OCI-LY7 (cell line): ENCODE data around the gene PRKAA1. TPM values are rescaled to one million over a fixed set of nuclear protein-coding genes. Genes with fewer than 3 reads are reported as not detected.

Experiments
- BruUV-seq: library from RNA; stranded (reverse); fragments of 400-500 nt; replicated peaks from 2 replicates; lab custom pipeline; 2021; lab: Mats Ljungman, UMichigan
- CTCF ChIA-PET: fragments of 300-600 bp; sonication (Branson Sonifier 250); formaldehyde crosslinking; loops from one replicate; lab custom pipeline; 2022; ENCODE audit warnings: antibody characterized with exemption; ENCODE audit not compliant: unreplicated experiment; lab: Charles Lee
- POLR2A ChIA-PET: fragments of 300-600 bp; sonication (Branson Sonifier 250); formaldehyde crosslinking; loops from one replicate; lab custom pipeline; 2022; ENCODE audit warnings: antibody characterized with exemption; lab: Charles Lee
- DNase-seq: peaks from one replicate; pipeline ENCODE4 v3.0.0-alpha.2; 2015; ENCODE audit warnings: low spot score
- H2AFZ ChIP-seq: fragments of 200-600 bp; sonication (generic), shearing (Covaris generic); 2 replicates; pipeline ENCODE4 v1.6.1; 2014; ENCODE audit warnings: mild to moderate bottlenecking, antibody characterized with exemption, low read length, moderate library complexity
- H3K27ac ChIP-seq: fragments of 200-600 bp; sonication (generic); 2 replicates; pipeline ENCODE4 v1.5.1; 2014; ENCODE audit warnings: mixed run types, low read depth, mild to moderate bottlenecking, moderate library complexity, low read length, inconsistent platforms; ENCODE audit not compliant: poor library complexity, severe bottlenecking
- H3K36me3 ChIP-seq: fragments of 200-600 bp; sonication (generic); 2 replicates; pipeline ENCODE4 v1.6.1; 2014; ENCODE audit warnings: mild to moderate bottlenecking, antibody characterized with exemption, low read length, moderate library complexity, mixed read lengths; ENCODE audit not compliant: insufficient read depth
- H3K4me1 ChIP-seq: fragments of 200-600 bp; sonication (generic); 2 replicates; pipeline ENCODE4 v1.5.1; 2014; ENCODE audit warnings: mild to moderate bottlenecking, low read length; ENCODE audit not compliant: insufficient read depth, poor library complexity, severe bottlenecking
- H3K4me2 ChIP-seq: fragments of 200-600 bp; sonication (generic); 2 replicates; pipeline ENCODE4 v1.6.1; 2014; ENCODE audit warnings: mild to moderate bottlenecking, low read length
- H3K4me3 ChIP-seq: fragments of 200-600 bp; sonication (generic); 2 replicates; pipeline ENCODE4 v1.5.1; 2014; ENCODE audit warnings: mild to moderate bottlenecking, low read depth, low read length; ENCODE audit not compliant: poor library complexity, severe bottlenecking
- H3K79me2 ChIP-seq: fragments of 200-600 bp; sonication (generic); 2 replicates; pipeline ENCODE4 v1.6.1; 2016; ENCODE audit warnings: low read depth, mild to moderate bottlenecking, low read length, moderate library complexity, mixed read lengths; ENCODE audit not compliant: insufficient read depth
- H3K9me2 ChIP-seq: fragments of 200-600 bp; sonication (generic); 2 replicates; pipeline ENCODE4 v1.6.1; 2016; ENCODE audit warnings: mild to moderate bottlenecking, low read length, mixed read lengths; ENCODE audit not compliant: insufficient read depth
- H3K9me3 ChIP-seq: fragments of 200-600 bp; sonication (generic); 2 replicates; pipeline ENCODE4 v1.6.1; 2014; ENCODE audit warnings: mild to moderate bottlenecking, mixed run types, low read length, mixed read lengths
- H4K20me1 ChIP-seq: fragments of 200-600 bp; sonication (generic); 2 replicates; pipeline ENCODE4 v1.6.1; 2014; ENCODE audit warnings: mild to moderate bottlenecking, antibody characterized with exemption, low read length, moderate library complexity, mixed read lengths; ENCODE audit not compliant: insufficient read depth
- EZH2phosphoT487 ChIP-seq: fragments of 200-600 bp; sonication (generic); IDR thresholded peaks from 2 replicates; pipeline ENCODE4 v1.6.1; 2018; ENCODE audit warnings: low read depth, borderline replicate concordance, mild to moderate bottlenecking, mixed run types, antibody characterized with exemption, low read length, moderate library complexity, mixed read lengths
- intact Hi-C: fragments of 100-400 bp; cut with micrococcal nuclease; formaldehyde crosslinking; loops from one replicate; pipeline ENCODE4 v1.10.0; 2022; ENCODE audit not compliant: unreplicated experiment
- total RNA-seq, 2 experiments: library from RNA; depleted of rRNA in 1 of 2; stranded (reverse); fragments of >200 nt in 1 of 2; shearing (Covaris generic) in 1 of 2; gene quantifications; 2 replicates each; pipeline ENCODE4 v1.2.3, GENCODE V29; 2014 to 2022
- TF ChIP-seq, protein P1 (sequence below): fragments of 200-600 bp; sonication (generic); conservative IDR thresholded peaks from 2 replicates; pipeline ENCODE4 v1.5.1; 2014; ENCODE audit warnings: mild to moderate bottlenecking, antibody characterized with exemption, low read length, moderate library complexity, mixed read lengths

Gene PRKAA1
- total RNA-seq, 2 experiments from 2014 or later = 30.0 to 47.5 TPM

DNA sequence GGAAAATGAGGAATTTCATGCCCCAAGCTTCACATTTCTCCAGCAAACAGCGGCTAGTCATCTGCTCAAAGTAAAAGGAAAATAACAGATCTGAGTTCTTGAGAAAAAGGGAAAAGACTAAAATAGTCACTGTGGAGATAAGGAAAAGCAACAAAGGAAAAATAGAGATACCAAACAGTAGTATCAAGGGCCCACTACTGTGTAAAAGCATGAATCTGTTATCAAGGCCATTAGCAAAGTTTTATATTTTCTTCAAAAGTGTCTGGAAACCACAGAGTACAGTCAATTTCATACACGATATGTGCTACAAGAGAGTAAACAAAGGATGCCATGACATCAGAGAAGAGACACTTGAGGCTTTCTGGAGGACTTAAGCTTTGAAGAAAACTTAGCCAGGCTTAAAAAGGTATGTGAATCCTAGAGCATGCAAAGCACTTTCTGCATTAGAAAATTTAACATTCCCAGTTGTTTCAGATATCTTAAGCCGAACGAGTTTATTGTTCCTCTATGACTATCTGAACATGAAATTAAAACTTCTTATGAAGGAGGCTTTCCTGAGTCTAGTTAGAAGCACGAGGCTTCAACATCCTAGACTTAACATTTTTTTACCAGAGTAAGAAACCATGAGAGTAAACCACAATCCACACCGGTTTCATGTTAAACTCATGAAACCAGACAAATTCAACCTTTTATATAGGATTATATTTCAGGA is 43.6 kb downstream of the PRKAA1 start:
- H3K9me2 ChIP-seq = no peaks in the 10 kb centered on the region
- peaks cover 16% of the 10 kb centered on the region for H3K4me1 ChIP-seq
- CTCF ChIA-PET = no interaction called here
- peak overlapping the region; percentile 75 for H3K4me2 ChIP-seq
- peak overlapping the region; percentile 75 for H3K4me3 ChIP-seq
- TF ChIP-seq, protein P1, sequence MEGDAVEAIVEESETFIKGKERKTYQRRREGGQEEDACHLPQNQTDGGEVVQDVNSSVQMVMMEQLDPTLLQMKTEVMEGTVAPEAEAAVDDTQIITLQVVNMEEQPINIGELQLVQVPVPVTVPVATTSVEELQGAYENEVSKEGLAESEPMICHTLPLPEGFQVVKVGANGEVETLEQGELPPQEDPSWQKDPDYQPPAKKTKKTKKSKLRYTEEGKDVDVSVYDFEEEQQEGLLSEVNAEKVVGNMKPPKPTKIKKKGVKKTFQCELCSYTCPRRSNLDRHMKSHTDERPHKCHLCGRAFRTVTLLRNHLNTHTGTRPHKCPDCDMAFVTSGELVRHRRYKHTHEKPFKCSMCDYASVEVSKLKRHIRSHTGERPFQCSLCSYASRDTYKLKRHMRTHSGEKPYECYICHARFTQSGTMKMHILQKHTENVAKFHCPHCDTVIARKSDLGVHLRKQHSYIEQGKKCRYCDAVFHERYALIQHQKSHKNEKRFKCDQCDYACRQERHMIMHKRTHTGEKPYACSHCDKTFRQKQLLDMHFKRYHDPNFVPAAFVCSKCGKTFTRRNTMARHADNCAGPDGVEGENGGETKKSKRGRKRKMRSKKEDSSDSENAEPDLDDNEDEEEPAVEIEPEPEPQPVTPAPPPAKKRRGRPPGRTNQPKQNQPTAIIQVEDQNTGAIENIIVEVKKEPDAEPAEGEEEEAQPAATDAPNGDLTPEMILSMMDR = no peak
- no peak for TF ChIP-seq EZH2phosphoT487
- H3K9me3 ChIP-seq = no peaks in the 10 kb centered on the region
- intact Hi-C loops = loop anchor here (1.0 to 2.0 kb wide), 3 partner anchors 44 to 125 kb away; partner anchors contain the start of genes PRKAA1 and RPL37
- H3K36me3 ChIP-seq = peaks cover 19% of the 10 kb centered on the region; the same call in 1 of the 2 replicates
- peaks cover 25% of the 10 kb centered on the region; the same call in 1 of the 2 replicates for H3K79me2 ChIP-seq
- DNase-seq = no peak
- BruUV-seq = TSS peak; percentile 44
- peak overlapping the region; percentile 66 for H3K27ac ChIP-seq
- POLR2A ChIA-PET = no interaction called here
- no peaks in the 10 kb centered on the region for H4K20me1 ChIP-seq
- peak overlapping the region; percentile 77; the same call in 1 of the 2 replicates for H2AFZ ChIP-seq

GRCh38 chr5:40746703-40747102 is 51.5 kb downstream of the PRKAA1 start:
- intact Hi-C loops = no loop called here
- Histone ChIP-seq H3K27ac (no peak overlapping the region), H2AFZ (no peak overlapping the region), H3K36me3 (peaks cover 38% of the 10 kb centered on the region), H3K9me2 (no peaks in the 10 kb centered on the region), H3K4me3 (no peak overlapping the region), H3K79me2 (peaks cover 4% of the 10 kb centered on the region; the same call in 1 of the 2 replicates), H3K9me3 (no peaks in the 10 kb centered on the region), H3K4me2 (peak overlapping the region; percentile 30; the same call in 1 of the 2 replicates), H3K4me1 (peaks cover 12% of the 10 kb centered on the region), H4K20me1 (no peaks in the 10 kb centered on the region)
- no peak for DNase-seq
- CTCF ChIA-PET = no interaction called here
- no TSS peak for BruUV-seq
- POLR2A ChIA-PET = interaction anchor here (0.7 to 1.3 kb wide), 7 partner anchors 9 to 370 kb away, joined by 3 to 5 read pairs (median 3); partner anchors contain the start of gene TTC33
- TF ChIP-seq, protein P1 = no peak
- TF ChIP-seq EZH2phosphoT487 = no peak

- H4K20me1 ChIP-seq = no peaks in the 10 kb centered on the region
- H3K79me2 ChIP-seq = peaks cover 4% of the 10 kb centered on the region; the same call in 1 of the 2 replicates
- TF ChIP-seq EZH2phosphoT487 = no peak
- TF ChIP-seq, protein P1 = no peak
- H3K4me1 ChIP-seq = peaks cover 12% of the 10 kb centered on the region
- H3K9me3 ChIP-seq = no peaks in the 10 kb centered on the region
- no peak overlapping the region for H2AFZ ChIP-seq
- intact Hi-C loops = no loop called here
- ChIA-PET CTCF (no interaction called here), POLR2A (interaction anchor here (0.6 to 0.7 kb wide), 3 partner anchors 17 to 354 kb away, joined by 3 to 5 read pairs (median 3); no protein-coding TSS in a partner anchor)
- peaks cover 65% of the 10 kb centered on the region for H3K36me3 ChIP-seq
- DNase-seq = no peak
- H3K4me3 ChIP-seq = no peak overlapping the region
- no peak overlapping the region for H3K27ac ChIP-seq
- no TSS peak for BruUV-seq
- no peaks in the 10 kb centered on the region for H3K9me2 ChIP-seq
- no peak overlapping the region for H3K4me2 ChIP-seq
Measured at GRCh38 chr5:40743771-40744170, 54.4 kb downstream of the PRKAA1 start.
